DOHH2 (cell line): Measurements from ENCODE around the gene FAM133A.

Source experiments
- H3F3A ChIP-seq: fragments of 200-600 bp; sonication (generic), shearing (Covaris generic); 2 replicates; pipeline ENCODE4 v1.6.0; 2016; ENCODE audit warnings: antibody characterized with exemption, mild to moderate bottlenecking; ENCODE audit not compliant: control insufficient read depth, insufficient read depth
- H3K27ac ChIP-seq: fragments of 200-600 bp; sonication (generic); 2 replicates; pipeline ENCODE4 v1.5.1; 2014; ENCODE audit warnings: low read depth, mild to moderate bottlenecking, low read length, moderate library complexity
- H3K27me3 ChIP-seq: fragments of 200-600 bp; sonication (generic); 2 replicates; pipeline ENCODE4 v1.6.1; 2014; ENCODE audit warnings: mild to moderate bottlenecking, low read length, mixed read lengths; ENCODE audit not compliant: control insufficient read depth
- H3K36me3 ChIP-seq: fragments of 200-600 bp; sonication (generic); 2 replicates; pipeline ENCODE4 v1.6.1; 2014; ENCODE audit warnings: mild to moderate bottlenecking, low read length, moderate library complexity, mixed read lengths; ENCODE audit not compliant: control insufficient read depth
- H3K4me1 ChIP-seq: fragments of 200-600 bp; sonication (generic); 2 replicates; pipeline ENCODE4 v1.6.1; 2014; ENCODE audit warnings: mild to moderate bottlenecking, low read length, mixed read lengths; ENCODE audit not compliant: control insufficient read depth
- H3K4me2 ChIP-seq: fragments of 200-600 bp; sonication (generic); 2 replicates; pipeline ENCODE4 v1.6.0; 2014; ENCODE audit warnings: mild to moderate bottlenecking, low read length, moderate library complexity
- H3K4me3 ChIP-seq: fragments of 200-600 bp; sonication (generic); 2 replicates; pipeline ENCODE4 v1.5.1; 2014; ENCODE audit warnings: mild to moderate bottlenecking, low read length, mixed read lengths
- H3K79me2 ChIP-seq: fragments of 200-600 bp; sonication (generic); 2 replicates; pipeline ENCODE4 v1.6.1; 2014; ENCODE audit warnings: mild to moderate bottlenecking, low read length, mixed read lengths; ENCODE audit not compliant: control insufficient read depth
- H3K9me2 ChIP-seq: fragments of 200-600 bp; sonication (generic); replicated peaks from 2 replicates; pipeline ENCODE4 v1.6.1; 2014; ENCODE audit warnings: mild to moderate bottlenecking, low read length, mixed read lengths; ENCODE audit not compliant: control insufficient read depth
- H3K9me3 ChIP-seq: fragments of 200-600 bp; sonication (generic); 2 replicates; pipeline ENCODE4 v1.6.1; 2014; ENCODE audit warnings: antibody characterized with exemption, low read length, mixed read lengths; ENCODE audit not compliant: control insufficient read depth, insufficient read depth
- H4K20me1 ChIP-seq: fragments of 200-600 bp; sonication (generic); 2 replicates; pipeline ENCODE4 v1.6.0; 2014; ENCODE audit warnings: low read depth, mild to moderate bottlenecking, antibody characterized with exemption, low read length, moderate library complexity; ENCODE audit not compliant: control insufficient read depth, insufficient read depth
- CTCF ChIP-seq: fragments of 200-600 bp; sonication (generic); IDR thresholded peaks from one replicate; pipeline ENCODE4 v1.5.1; 2014; ENCODE audit warnings: antibody characterized with exemption, mild to moderate bottlenecking, low read depth, low read length; ENCODE audit not compliant: poor library complexity, severe bottlenecking
- EZH2phosphoT487 ChIP-seq: fragments of 200-600 bp; sonication (generic); IDR thresholded peaks from 2 replicates; pipeline ENCODE4 v1.6.1; 2017; ENCODE audit warnings: borderline replicate concordance, mild to moderate bottlenecking, antibody characterized with exemption, low read length, moderate library complexity, mixed read lengths

Gene FAM133A

GRCh38 chrX:93711076-93711475, 37.1 kb downstream of the FAM133A start:
- H3K9me3 ChIP-seq: no peaks in the 10 kb centered on the region

GRCh38 chrX:93741811-93742210, 67.8 kb downstream of the FAM133A start:
- Histone ChIP-seq H3K79me2 (no peaks in the 10 kb centered on the region), H3K27ac (no peak overlapping the region), H3K4me2 (no peak overlapping the region), H3K4me1 (no peaks in the 10 kb centered on the region), H3K9me2 (no peaks in the 10 kb centered on the region), H3K27me3 (no peaks in the 10 kb centered on the region), H3K36me3 (no peaks in the 10 kb centered on the region), H3F3A (no peaks in the 10 kb centered on the region), H4K20me1 (no peaks in the 10 kb centered on the region), H3K9me3 (no peaks in the 10 kb centered on the region), H3K4me3 (no peak overlapping the region)
- no peak for TF ChIP-seq CTCF
- no peak for TF ChIP-seq EZH2phosphoT487

More at GRCh38 chrX:93711076-93711475, 37.1 kb downstream of the FAM133A start:
- Histone ChIP-seq H3K9me2 (no peaks in the 10 kb centered on the region), H4K20me1 (no peaks in the 10 kb centered on the region), H3F3A (no peaks in the 10 kb centered on the region), H3K4me3 (no peak overlapping the region), H3K4me2 (no peak overlapping the region), H3K27ac (no peak overlapping the region), H3K27me3 (no peaks in the 10 kb centered on the region), H3K79me2 (no peaks in the 10 kb centered on the region), H3K4me1 (no peaks in the 10 kb centered on the region), H3K36me3 (no peaks in the 10 kb centered on the region)
- TF ChIP-seq CTCF (no peak), EZH2phosphoT487 (no peak)

- Histone ChIP-seq H3K9me2 (no peaks in the 10 kb centered on the region), H3K36me3 (no peaks in the 10 kb centered on the region), H3K27ac (no peak overlapping the region), H3K4me3 (no peak overlapping the region), H3K27me3 (no peaks in the 10 kb centered on the region), H3K4me2 (no peak overlapping the region), H3K9me3 (no peaks in the 10 kb centered on the region), H3F3A (no peaks in the 10 kb centered on the region), H3K4me1 (no peaks in the 10 kb centered on the region), H4K20me1 (no peaks in the 10 kb centered on the region), H3K79me2 (no peaks in the 10 kb centered on the region)
- TF ChIP-seq EZH2phosphoT487 (no peak), CTCF (no peak)
These were observed 86.2 kb downstream of the FAM133A start for GRCh38 chrX:93760163-93760562.
